ENCODE data around the gene ANKAR.
A peak's percentile ranks its signal among the peaks of the same experiment; 100 is the strongest.
"Not testable (repeated sequence)": the region's sequence is repeated elsewhere in the genome, so short reads cannot be mapped to it uniquely, and the experiment has no call there.

ANKAR gene

DNA sequence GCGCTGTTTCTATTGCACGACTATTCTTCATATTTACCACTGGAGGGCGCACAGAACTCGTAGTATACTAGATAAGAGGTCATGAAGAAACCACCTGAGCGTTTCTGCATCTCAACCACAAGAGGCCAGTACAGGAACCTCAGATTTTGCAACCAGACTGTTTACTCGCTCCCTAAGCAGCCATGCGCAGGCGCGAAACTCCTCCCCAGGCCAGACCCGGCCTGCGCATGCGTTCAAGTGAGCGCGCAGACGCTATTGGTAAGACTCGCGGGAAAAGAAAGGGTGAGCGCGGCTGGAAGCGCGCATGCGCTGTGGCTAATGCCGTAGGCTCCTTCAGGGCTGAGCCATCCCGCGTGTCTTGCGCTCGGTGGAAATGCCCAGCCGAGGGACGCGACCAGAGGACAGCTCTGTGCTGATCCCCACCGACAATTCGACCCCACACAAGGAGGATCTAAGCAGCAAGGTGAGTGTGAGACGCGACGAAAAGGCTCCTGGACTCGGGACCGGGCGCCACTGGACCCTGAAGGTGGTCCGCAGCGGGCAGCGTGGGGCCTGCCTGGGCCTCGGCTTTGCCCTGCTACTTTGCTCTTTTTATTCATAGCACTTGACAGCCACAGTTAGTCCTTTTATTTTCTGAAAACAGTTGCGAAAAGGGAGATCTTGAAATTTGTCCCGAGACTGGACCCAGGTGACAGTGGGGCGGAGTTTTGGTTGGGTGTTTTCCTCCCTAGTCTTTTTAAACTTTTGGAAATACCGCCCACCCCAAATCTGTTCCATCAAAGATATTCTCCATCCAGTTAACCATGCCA lies 13.1 kb upstream of the ANKAR start, which contains the start of gene ASNSD1:
TSS of gene ASNSD1 (plus strand) at position 312 of the 809 bp plus-strand sequence. CDS start 4,674 bp downstream, outside the sequence.
- TF ChIP-seq JUND (IDR thresholded peaks at IDR 0.05; ENCODE audit: low read depth): no peak
- in situ Hi-C loops (cut with HindIII; ENCODE audit: low pct_unique_long_range_greater_than_20kb, low sequenced_read_pairs): no loop called here
- DNase-seq (ENCODE audit: low read depth in 1 of 2, low spot score in 1 of 2): peak; percentile 82 to 99

DNA sequence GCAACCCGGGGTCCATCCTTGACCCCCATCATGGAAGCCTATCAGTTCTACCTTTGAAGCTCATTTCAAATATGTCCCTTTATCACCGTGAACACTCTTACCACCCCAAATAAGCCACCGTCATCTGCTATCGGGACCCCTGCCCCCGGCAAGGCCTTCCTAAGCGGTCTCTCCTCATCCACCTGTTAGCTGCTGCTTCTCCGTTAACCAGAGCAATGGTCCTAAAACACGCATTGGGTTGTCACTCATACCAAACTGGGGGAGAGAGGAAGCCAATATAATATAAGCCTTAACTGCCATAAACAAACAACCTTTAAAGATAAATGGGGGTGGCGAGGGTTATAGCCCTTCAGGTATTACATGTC lies 12.5 kb upstream of the ANKAR start:
- no peak for TF ChIP-seq JUND (IDR thresholded peaks at IDR 0.05; ENCODE audit: low read depth)
- in situ Hi-C loops (cut with HindIII; ENCODE audit: low pct_unique_long_range_greater_than_20kb, low sequenced_read_pairs): no loop called here
- DNase-seq (ENCODE audit: low read depth in 1 of 2, low spot score in 1 of 2): no peak

DNA sequence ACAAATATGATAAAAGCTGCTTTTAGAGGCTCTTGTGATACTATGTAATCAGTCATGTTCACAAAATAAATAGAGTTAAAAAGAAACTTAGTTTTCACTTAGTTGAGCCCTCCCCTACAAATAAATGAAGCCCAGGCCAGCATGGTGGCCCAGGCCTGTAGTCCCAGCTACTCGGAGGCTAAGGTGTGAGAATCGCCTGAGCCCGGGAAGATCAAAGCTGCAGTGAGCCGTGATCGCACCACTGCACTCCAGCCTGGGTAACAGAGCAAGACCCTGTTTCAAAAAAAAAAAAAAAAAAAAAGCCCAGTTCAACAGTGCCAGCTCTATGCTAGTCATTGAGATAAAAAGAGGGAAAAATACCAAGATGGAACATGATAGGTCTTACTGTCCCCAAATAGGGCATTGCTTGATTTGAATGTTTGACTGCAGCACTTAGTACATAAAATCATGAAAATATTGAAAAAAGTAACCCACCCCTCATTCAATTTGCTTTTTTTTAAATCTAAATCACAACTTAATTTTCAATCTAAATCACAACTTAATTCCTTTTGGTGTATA lies 11.7 kb upstream of the ANKAR start:
- TF ChIP-seq JUND (IDR thresholded peaks at IDR 0.05; ENCODE audit: low read depth): no peak
- no peak for DNase-seq (ENCODE audit: low read depth in 1 of 2, low spot score in 1 of 2)
- in situ Hi-C loops (cut with HindIII; ENCODE audit: low pct_unique_long_range_greater_than_20kb, low sequenced_read_pairs): no loop called here

DNA sequence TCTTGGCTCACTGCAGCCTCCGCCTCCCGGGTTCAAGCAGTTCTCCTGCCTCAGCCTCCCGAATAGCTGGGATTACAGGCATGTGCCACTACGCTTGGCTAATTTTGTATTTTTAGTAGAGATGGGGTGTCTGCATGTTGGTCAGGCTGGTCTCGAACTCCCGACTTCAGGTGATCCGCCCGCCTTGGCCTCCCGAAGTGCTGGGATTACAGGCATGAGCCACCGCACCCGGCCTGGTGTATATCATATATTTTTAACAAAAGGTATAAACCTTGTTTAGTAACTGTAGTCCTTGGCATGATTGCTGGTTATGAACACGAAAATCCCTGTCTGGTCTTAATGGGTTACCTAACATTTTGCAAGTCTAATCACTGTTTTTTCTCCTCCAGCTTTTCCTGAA lies 11.2 kb upstream of the ANKAR start:
- DNase-seq (ENCODE audit: low read depth in 1 of 2, low spot score in 1 of 2); in situ Hi-C loops (cut with HindIII; ENCODE audit: low pct_unique_long_range_greater_than_20kb, low sequenced_read_pairs): not testable (repeated sequence)

DNA sequence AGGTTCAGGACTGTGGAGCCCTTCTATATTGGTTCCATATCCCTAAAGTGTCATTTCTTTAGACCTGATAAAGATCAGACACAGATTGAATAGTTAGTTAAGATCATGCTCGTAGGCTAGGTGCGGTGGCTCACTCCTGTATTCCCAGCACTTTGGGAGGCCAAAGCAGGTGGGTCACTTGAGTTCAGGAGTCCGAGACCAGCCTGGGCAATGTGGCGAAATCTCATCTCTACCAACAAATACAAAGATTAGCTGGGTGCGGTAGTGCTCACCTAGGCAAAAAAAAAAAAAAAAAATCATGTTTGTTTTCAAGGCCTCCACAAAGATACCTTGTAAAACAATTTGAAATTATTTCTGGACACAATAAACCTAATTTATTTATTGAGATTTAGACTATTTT lies 4.6 kb upstream of the ANKAR start:
- no peak for DNase-seq (ENCODE audit: low read depth in 1 of 2, low spot score in 1 of 2)
- in situ Hi-C loops (cut with HindIII; ENCODE audit: low pct_unique_long_range_greater_than_20kb, low sequenced_read_pairs): no loop called here
- TF ChIP-seq JUND (IDR thresholded peaks at IDR 0.05; ENCODE audit: low read depth): no peak

DNA sequence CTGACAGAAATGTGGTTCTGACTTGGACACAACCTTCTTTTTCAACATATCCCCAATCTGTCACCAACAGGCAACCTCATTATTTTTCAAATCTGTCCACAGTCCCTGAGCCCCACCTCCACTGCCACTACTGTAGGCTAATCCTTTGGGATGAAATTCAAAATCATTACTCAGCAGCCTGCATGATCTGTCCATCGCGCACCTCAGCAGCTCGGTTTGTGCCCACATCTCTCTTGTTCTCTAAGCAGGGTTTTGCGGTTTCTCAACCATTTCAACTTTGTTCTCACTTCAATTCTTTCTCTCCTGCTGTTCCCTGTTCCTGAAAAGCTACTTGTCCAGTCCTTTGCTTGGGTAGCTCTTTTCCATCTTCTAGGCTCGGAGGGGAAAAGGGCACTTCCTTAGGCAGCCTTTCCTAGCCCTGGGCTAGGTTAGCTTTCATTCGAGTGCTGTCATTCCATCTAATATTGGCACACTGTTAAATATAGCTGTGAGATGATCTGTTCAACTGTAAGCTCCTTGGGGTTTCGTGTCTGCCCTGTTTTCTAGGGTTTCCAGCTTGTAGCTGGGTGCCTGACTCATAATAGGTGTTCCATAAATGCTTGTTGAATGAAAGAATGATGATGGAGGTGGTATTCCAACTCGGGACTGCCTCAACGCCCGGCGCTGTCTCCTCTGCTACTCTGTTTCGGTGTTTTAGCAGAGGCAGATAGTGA lies 653 bp upstream of the ANKAR start:
- no peak for DNase-seq (ENCODE audit: low read depth in 1 of 2, low spot score in 1 of 2)
- in situ Hi-C loops (cut with HindIII; ENCODE audit: low pct_unique_long_range_greater_than_20kb, low sequenced_read_pairs): no loop called here
- no peak for TF ChIP-seq JUND (IDR thresholded peaks at IDR 0.05; ENCODE audit: low read depth)

DNA sequence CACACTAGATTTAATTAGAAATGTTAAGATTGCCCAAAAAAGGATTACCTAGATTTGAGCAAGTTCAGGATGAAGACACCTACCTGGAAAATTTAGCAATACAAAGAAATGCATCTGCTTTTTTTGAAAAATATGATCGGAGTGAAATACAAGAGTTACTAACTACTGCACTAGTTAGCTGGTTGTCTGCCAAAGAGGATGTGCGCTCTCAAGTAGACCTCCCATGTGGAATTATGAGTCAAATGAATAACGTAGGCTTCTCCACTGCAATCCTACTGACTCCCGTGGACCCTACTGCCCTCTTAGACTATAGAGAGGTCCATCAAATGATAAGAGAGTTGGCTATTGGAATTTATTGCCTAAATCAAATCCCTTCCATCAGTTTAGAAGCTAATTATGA lies 2.0 kb downstream of the ANKAR start:
- no peak for DNase-seq (ENCODE audit: low read depth in 1 of 2, low spot score in 1 of 2)
- no peak for TF ChIP-seq JUND (IDR thresholded peaks at IDR 0.05; ENCODE audit: low read depth)

DNA sequence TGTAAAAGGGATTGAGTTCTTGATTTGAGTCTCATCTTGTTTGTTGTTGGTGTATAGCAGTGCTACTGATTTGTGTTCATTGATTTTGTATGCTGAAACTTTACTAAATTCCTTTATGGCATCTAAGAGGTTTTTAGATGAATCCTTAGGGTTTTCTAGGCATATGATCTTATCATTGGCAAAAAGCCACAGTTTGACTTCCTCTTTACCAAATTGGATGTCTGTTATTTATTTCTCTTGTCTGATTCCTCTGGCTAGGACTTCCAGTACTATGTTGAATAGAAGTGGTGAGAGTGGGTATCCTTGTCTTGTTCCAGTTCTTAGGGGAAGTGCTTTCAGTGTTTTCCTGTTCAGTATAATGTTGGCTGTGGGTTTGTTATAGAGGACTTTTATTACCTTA lies 4.8 kb downstream of the ANKAR start:
- no peak for TF ChIP-seq JUND (IDR thresholded peaks at IDR 0.05; ENCODE audit: low read depth)
- in situ Hi-C loops (cut with HindIII; ENCODE audit: low pct_unique_long_range_greater_than_20kb, low sequenced_read_pairs): no loop called here
- no peak for DNase-seq (ENCODE audit: low read depth in 1 of 2, low spot score in 1 of 2)

More for the DNA sequence above, 2.0 kb downstream of the ANKAR start:
- in situ Hi-C loops (cut with HindIII; ENCODE audit: low pct_unique_long_range_greater_than_20kb, low sequenced_read_pairs): no loop called here

DNA sequence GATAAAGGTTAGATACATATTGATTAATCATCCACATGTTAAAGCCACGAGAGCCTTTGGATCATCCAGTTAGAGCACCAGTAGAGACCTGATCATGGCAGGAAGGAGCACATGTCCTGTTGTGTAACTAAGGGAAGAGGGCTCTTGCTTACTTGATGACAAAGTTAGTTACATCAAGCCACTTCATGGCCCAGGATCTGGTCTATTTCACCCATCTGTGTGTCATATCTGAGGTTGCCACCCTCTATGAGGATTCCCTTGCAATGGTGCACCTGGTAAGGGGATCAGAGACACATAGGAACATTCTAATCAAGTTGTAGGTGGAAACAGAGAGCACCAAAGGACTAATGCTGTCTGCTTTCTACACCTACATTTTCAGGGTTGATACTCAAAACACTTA lies 6.7 kb downstream of the ANKAR start:
- DNase-seq (ENCODE audit: low read depth in 1 of 2, low spot score in 1 of 2): no peak
- in situ Hi-C loops (cut with HindIII; ENCODE audit: low pct_unique_long_range_greater_than_20kb, low sequenced_read_pairs): no loop called here
- no peak for TF ChIP-seq JUND (IDR thresholded peaks at IDR 0.05; ENCODE audit: low read depth)

DNA sequence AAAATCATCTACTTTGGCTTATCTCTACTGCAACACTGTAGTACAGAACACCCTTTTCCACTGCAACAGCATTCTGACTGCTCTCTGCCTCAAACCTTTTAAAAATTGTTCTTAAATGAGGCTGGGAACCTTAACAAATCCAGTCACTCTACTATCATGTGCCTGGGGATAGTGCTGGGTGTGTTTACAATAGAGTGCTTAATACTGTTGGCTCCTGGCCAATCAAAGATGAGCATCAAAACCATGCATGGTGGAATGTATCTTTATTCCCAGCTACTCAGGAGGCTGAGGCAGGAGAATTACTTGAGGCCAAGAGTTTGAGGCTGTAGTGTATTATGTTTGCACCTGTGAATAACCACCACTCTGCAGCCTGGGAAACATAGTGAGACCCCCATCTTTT lies 7.4 kb downstream of the ANKAR start:
- in situ Hi-C loops (cut with HindIII; ENCODE audit: low pct_unique_long_range_greater_than_20kb, low sequenced_read_pairs): no loop called here

DNA sequence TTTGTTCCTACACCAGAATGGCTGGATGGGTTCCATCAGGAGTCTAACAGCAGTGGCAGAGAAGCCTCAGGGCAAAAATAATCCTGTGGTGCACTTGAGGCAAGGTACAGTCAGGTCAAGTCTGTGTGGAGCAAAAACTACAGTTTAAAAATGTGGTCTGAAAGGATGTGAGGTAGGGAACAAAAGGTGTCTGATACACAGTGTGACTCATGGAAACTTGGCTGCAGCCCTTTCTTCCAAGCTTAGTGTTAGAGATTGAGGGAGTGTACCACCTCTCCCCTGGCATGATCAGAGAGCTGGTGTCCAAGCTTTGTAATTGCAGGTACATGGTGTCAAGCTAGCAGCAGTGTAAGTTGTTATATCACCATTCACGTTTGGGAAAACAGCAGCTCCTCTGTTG lies 8.9 kb downstream of the ANKAR start:
- TF ChIP-seq JUND (IDR thresholded peaks at IDR 0.05; ENCODE audit: low read depth): no peak
- no peak for DNase-seq (ENCODE audit: low read depth in 1 of 2, low spot score in 1 of 2)
- in situ Hi-C loops (cut with HindIII; ENCODE audit: low pct_unique_long_range_greater_than_20kb, low sequenced_read_pairs): no loop called here

More for the DNA sequence above, 7.4 kb downstream of the ANKAR start:
- DNase-seq (ENCODE audit: low read depth in 1 of 2, low spot score in 1 of 2): no peak
- no peak for TF ChIP-seq JUND (IDR thresholded peaks at IDR 0.05; ENCODE audit: low read depth)

DNA sequence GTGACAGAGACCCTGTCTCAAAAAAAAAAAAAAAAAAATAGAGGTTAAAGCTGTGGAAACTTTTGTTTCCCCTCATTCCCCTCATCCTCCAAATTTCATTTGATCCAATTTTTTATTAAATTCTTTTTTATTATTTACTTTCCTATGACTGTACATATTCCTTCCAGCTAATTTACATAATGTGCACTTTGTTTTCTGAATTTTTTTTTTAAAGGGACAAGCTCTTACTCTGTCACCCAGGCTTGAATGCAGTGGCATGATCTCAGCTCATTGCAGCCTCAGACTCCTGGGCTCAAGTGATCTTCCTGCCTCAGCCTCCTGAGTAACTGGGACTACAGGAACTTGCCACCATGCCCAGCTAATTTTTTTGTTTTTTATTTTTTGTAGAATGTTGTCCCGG lies 10.3 kb downstream of the ANKAR start:
- TF ChIP-seq JUND (IDR thresholded peaks at IDR 0.05; ENCODE audit: low read depth): no peak
- DNase-seq (ENCODE audit: low read depth in 1 of 2, low spot score in 1 of 2): no peak
- in situ Hi-C loops (cut with HindIII; ENCODE audit: low pct_unique_long_range_greater_than_20kb, low sequenced_read_pairs): no loop called here

DNA sequence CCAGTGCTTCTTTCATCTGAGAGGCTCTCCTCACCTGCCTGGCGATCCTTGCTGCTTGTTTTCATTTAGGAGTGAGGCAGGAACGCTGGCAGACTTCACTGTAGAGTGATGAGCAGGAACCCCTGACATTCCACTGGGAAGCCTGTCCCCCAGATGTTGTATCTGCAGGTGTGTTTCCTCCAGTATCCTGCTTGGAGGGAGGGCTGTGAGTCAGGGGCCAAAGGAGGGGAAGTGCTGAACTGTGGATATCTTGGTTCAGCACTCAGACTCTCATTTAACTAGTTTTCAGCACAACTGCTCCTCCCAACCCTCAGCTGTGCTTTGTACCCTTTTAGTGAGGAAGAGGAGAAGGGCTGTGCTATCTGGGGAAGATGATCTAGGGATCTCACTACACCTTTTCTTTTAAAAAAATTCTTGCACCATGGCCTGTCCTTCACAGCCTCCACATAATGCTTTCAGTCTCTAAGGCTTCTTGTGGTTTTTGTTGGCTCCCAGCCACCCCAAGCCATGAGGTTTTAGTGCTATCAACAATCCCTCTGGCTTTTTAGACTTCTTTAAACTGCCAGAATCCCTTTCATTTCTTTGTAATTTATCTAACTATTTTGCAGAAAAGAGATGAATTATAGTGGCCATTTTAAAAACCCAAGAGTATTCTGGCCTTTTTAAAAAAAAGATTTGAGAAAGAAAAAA lies 11.2 kb downstream of the ANKAR start:
- in situ Hi-C loops (cut with HindIII; ENCODE audit: low pct_unique_long_range_greater_than_20kb, low sequenced_read_pairs): no loop called here
- DNase-seq (ENCODE audit: low read depth in 1 of 2, low spot score in 1 of 2): no peak
- no peak for TF ChIP-seq JUND (IDR thresholded peaks at IDR 0.05; ENCODE audit: low read depth)

DNA sequence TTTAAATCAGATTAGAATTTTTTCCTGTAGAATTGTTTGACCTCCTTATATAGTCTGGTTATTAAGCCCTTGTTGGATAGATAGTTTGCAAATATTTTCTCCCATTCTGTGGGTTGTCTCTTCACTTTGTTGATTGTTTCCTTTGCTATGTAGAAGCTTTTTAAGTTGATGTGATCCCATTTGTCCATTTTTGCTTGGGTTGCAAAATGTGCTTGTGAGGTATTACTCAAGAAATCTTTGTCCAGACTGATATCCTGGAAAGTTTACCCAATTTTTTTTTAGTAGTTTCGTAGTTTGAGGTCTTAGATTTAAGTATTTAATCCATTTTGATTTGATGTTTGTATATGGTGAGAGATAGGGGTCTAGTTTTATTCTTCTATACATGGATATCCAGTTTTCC lies 13.3 kb downstream of the ANKAR start:
- DNase-seq (ENCODE audit: low read depth in 1 of 2, low spot score in 1 of 2); in situ Hi-C loops (cut with HindIII; ENCODE audit: low pct_unique_long_range_greater_than_20kb, low sequenced_read_pairs): not testable (repeated sequence)
